ENCODE measurements around the gene CSH2. TPM values are rescaled to one million over a fixed set of nuclear protein-coding genes. Genes with fewer than 3 reads are reported as not detected.

The CSH2 gene
- total RNA-seq, 1 donor from 2014 or later, result not detected

- no peak for DNase-seq (ENCODE audit: low spot score, unreplicated experiment)
- peaks cover 21% of the 10 kb centered on the region for H3K27me3 Mint-ChIP-seq
- peaks cover 4% of the 10 kb centered on the region for H3K9me3 Mint-ChIP-seq (ENCODE audit: low read depth)
- no peak overlapping the region for H3K4me3 Mint-ChIP-seq (ENCODE audit: low read depth)
- peaks cover 2% of the 10 kb centered on the region for H3K4me1 Mint-ChIP-seq (ENCODE audit: low read depth)
- H3K36me3 Mint-ChIP-seq (ENCODE audit: insufficient read depth), result peaks cover 3% of the 10 kb centered on the region
- TF ChIP-seq CTCF (IDR thresholded peaks at IDR 0.05; ENCODE audit: unreplicated experiment), result no peak
- H3K27ac Mint-ChIP-seq, result no peak overlapping the region
These were observed 20.2 kb downstream of the CSH2 start for GRCh38 chr17:63853260-63853659.

- no peak for DNase-seq (ENCODE audit: low spot score, unreplicated experiment)
- Mint-ChIP-seq H3K4me1 (ENCODE audit: low read depth) (peaks cover 2% of the 10 kb centered on the region), H3K4me3 (ENCODE audit: low read depth) (no peak overlapping the region), H3K27me3 (peaks cover 38% of the 10 kb centered on the region), H3K9me3 (ENCODE audit: low read depth) (peaks cover 9% of the 10 kb centered on the region), H3K36me3 (ENCODE audit: insufficient read depth) (peaks cover 6% of the 10 kb centered on the region), H3K27ac (no peak overlapping the region)
- no peak for TF ChIP-seq CTCF (IDR thresholded peaks at IDR 0.05; ENCODE audit: unreplicated experiment)
These were observed 23.1 kb downstream of the CSH2 start for GRCh38 chr17:63850401-63850800.

- DNase-seq (ENCODE audit: low spot score, unreplicated experiment), result peak; percentile 81
- Mint-ChIP-seq H3K27ac (peak overlapping the region; percentile 98), H3K27me3 (peaks cover 38% of the 10 kb centered on the region), H3K4me3 (ENCODE audit: low read depth) (peak overlapping the region; percentile 68), H3K9me3 (ENCODE audit: low read depth) (peaks cover 9% of the 10 kb centered on the region), H3K4me1 (ENCODE audit: low read depth) (peaks cover 3% of the 10 kb centered on the region), H3K36me3 (ENCODE audit: insufficient read depth) (peaks cover 6% of the 10 kb centered on the region)
- peak; percentile 70 for TF ChIP-seq CTCF (IDR thresholded peaks at IDR 0.05; ENCODE audit: unreplicated experiment)
These were observed 24.4 kb downstream of the CSH2 start for GRCh38 chr17:63848834-63849689.

GRCh38 chr17:63847525-63848249, 25.8 kb downstream of the CSH2 start:
- H3K4me3 Mint-ChIP-seq (ENCODE audit: low read depth), result peak overlapping the region; percentile 24
- no peak for DNase-seq (ENCODE audit: low spot score, unreplicated experiment)
- peaks cover 6% of the 10 kb centered on the region for H3K36me3 Mint-ChIP-seq (ENCODE audit: insufficient read depth)
- H3K4me1 Mint-ChIP-seq (ENCODE audit: low read depth), result peaks cover 5% of the 10 kb centered on the region
- peaks cover 37% of the 10 kb centered on the region for H3K27me3 Mint-ChIP-seq
- H3K9me3 Mint-ChIP-seq (ENCODE audit: low read depth), result peaks cover 9% of the 10 kb centered on the region
- TF ChIP-seq CTCF (IDR thresholded peaks at IDR 0.05; ENCODE audit: unreplicated experiment), result no peak
- H3K27ac Mint-ChIP-seq, result no peak overlapping the region

GRCh38 chr17:63845509-63845908, 28.0 kb downstream of the CSH2 start:
- H3K9me3 Mint-ChIP-seq (ENCODE audit: low read depth), result peaks cover 9% of the 10 kb centered on the region
- no peak overlapping the region for H3K4me3 Mint-ChIP-seq (ENCODE audit: low read depth)
- H3K4me1 Mint-ChIP-seq (ENCODE audit: low read depth), result peaks cover 18% of the 10 kb centered on the region
- no peak for TF ChIP-seq CTCF (IDR thresholded peaks at IDR 0.05; ENCODE audit: unreplicated experiment)
- peaks cover 6% of the 10 kb centered on the region for H3K36me3 Mint-ChIP-seq (ENCODE audit: insufficient read depth)
- H3K27me3 Mint-ChIP-seq, result peaks cover 31% of the 10 kb centered on the region
- no peak for DNase-seq (ENCODE audit: low spot score, unreplicated experiment)
- H3K27ac Mint-ChIP-seq, result no peak overlapping the region
